Endothelial cell of umbilical vein (primary cell): Measurements from ENCODE around the gene TMEM107. TPM values are rescaled to one million over a fixed set of nuclear protein-coding genes. Genes with fewer than 3 reads are reported as not detected.

Source experiments
- BruUV-seq: library from RNA; stranded (reverse); fragments of 400-500 nt; replicated peaks from 2 replicates; lab custom pipeline; 2021; lab: Mats Ljungman, UMichigan
- CTCF ChIA-PET: fragments of 300-600, 350-600 bp; sonication (Branson Sonifier 250); formaldehyde crosslinking; loops from one replicate; lab custom pipeline; 2021; ENCODE audit warnings: antibody characterized with exemption, inconsistent platforms; lab: Charles Lee
- POLR2A ChIA-PET: fragments of 300-600, 350-600 bp; sonication (Branson Sonifier 250); formaldehyde crosslinking; loops from one replicate; lab custom pipeline; 2021; ENCODE audit warnings: antibody characterized with exemption, inconsistent platforms; lab: Charles Lee
- DNase-seq: peaks from one replicate; pipeline ENCODE4 v3.0.0-alpha.2; 2011; ENCODE audit warnings: low read depth, low spot score
- FAIRE-seq: peaks from 2 replicates; lab custom pipeline; 2011; peaks lifted over from hg19 to GRCh38; lab: Jason Lieb, UNC
- H2AFZ ChIP-seq: 2 replicates; pipeline ENCODE4 v1.6.0; 2012; ENCODE audit warnings: low read depth, low read length, control low read depth, inconsistent platforms
- H3K27ac ChIP-seq: 2 replicates; pipeline ENCODE4 v1.5.1; 2011; ENCODE audit warnings: low read depth, mild to moderate bottlenecking, control low read depth, low read length, moderate library complexity; ENCODE audit not compliant: insufficient read depth
- H3K27me3 ChIP-seq, 2 experiments: 2 replicates each; pipeline versions ENCODE4 v1.6.0 to v1.6.1; 2011; ENCODE audit warnings: low read length in 2 of 2, mixed read lengths in 1 of 2; ENCODE audit not compliant: control insufficient read depth in 2 of 2, insufficient read depth in 2 of 2
- H3K36me3 ChIP-seq, 2 experiments: 2 replicates in 1 of 2; 3 replicates in 1 of 2; pipeline ENCODE4 v1.5.1; 2011; ENCODE audit warnings: low read length in 2 of 2, mild to moderate bottlenecking in 1 of 2, moderate library complexity in 1 of 2; ENCODE audit not compliant: control insufficient read depth in 2 of 2, insufficient read depth in 2 of 2; ENCODE audit errors: extremely low read depth in 1 of 2
- H3K4me1 ChIP-seq: 3 replicates; pipeline ENCODE4 v1.5.1; 2011; ENCODE audit warnings: mild to moderate bottlenecking, low read length; ENCODE audit not compliant: control insufficient read depth, insufficient read depth; ENCODE audit errors: extremely low read depth
- H3K4me2 ChIP-seq: 2 replicates; pipeline ENCODE4 v1.6.1; 2011; ENCODE audit warnings: low read length, control low read depth, mixed read lengths; ENCODE audit not compliant: insufficient read depth
- H3K4me3 ChIP-seq, 3 experiments: fragments of 200-600 bp in 1 of 3; sonication (generic), shearing (Covaris generic) in 1 of 3; replicated peaks in 1 of 3; 2 replicates each; pipeline ENCODE4 v1.5.1; 2011 to 2016; ENCODE audit warnings: control low read depth in 3 of 3, low read length in 3 of 3, mild to moderate bottlenecking in 2 of 3, inconsistent platforms in 1 of 3, low read depth in 1 of 3, moderate library complexity in 1 of 3; ENCODE audit not compliant: insufficient read depth in 1 of 3
- H3K79me2 ChIP-seq: 2 replicates; pipeline ENCODE4 v1.6.0; 2012; ENCODE audit warnings: low read length, inconsistent platforms; ENCODE audit not compliant: control insufficient read depth, insufficient read depth
- H3K9ac ChIP-seq: replicated peaks from 2 replicates; pipeline ENCODE3; 2011; ENCODE audit warnings: low read length, control low read depth; ENCODE audit not compliant: insufficient read depth; ENCODE audit errors: extremely low read depth
- H3K9me1 ChIP-seq: replicated peaks from 3 replicates; pipeline ENCODE4 v1.6.0; 2011; ENCODE audit warnings: mild to moderate bottlenecking, low read length; ENCODE audit not compliant: control insufficient read depth, insufficient read depth; ENCODE audit errors: extremely low read depth
- H3K9me3 ChIP-seq: replicated peaks from 2 replicates; pipeline ENCODE4 v1.5.1; 2012; ENCODE audit warnings: low read length, inconsistent platforms; ENCODE audit not compliant: control insufficient read depth, insufficient read depth
- H4K20me1 ChIP-seq: replicated peaks from 2 replicates; pipeline ENCODE3; 2011; ENCODE audit warnings: mild to moderate bottlenecking, low read length; ENCODE audit not compliant: control insufficient read depth, insufficient read depth; ENCODE audit errors: extremely low read depth
- EZH2 ChIP-seq: IDR thresholded peaks from 2 replicates; pipeline ENCODE4 v1.6.1; 2012; ENCODE audit warnings: borderline replicate concordance, low read depth, mild to moderate bottlenecking, moderate library complexity, low read length, inconsistent platforms; ENCODE audit not compliant: severe bottlenecking
- FOS ChIP-seq: IDR thresholded peaks from 2 replicates; pipeline ENCODE4 v1.6.1; 2011; ENCODE audit warnings: mild to moderate bottlenecking, low read length, moderate library complexity, borderline replicate concordance; ENCODE audit not compliant: insufficient read depth
- GATA2 ChIP-seq: IDR thresholded peaks from 2 replicates; pipeline ENCODE4 v1.7.0; 2011; ENCODE audit warnings: low read depth, mild to moderate bottlenecking, moderate library complexity, mixed read lengths, low read length; ENCODE audit not compliant: insufficient read length, insufficient read depth
- JUN ChIP-seq: IDR thresholded peaks from 2 replicates; pipeline ENCODE4 v1.6.1; 2011; ENCODE audit warnings: borderline replicate concordance, low read depth; ENCODE audit not compliant: insufficient read length, insufficient read depth
- MAX ChIP-seq: IDR thresholded peaks from 2 replicates; pipeline ENCODE4 v1.6.1; 2011; ENCODE audit not compliant: insufficient read depth, insufficient read length
- MYC ChIP-seq: IDR thresholded peaks from one replicate; pipeline ENCODE4 v1.6.1; 2011; ENCODE audit warnings: mild to moderate bottlenecking, low read depth, low read length
- POLR2A ChIP-seq: IDR thresholded peaks from 2 replicates; pipeline ENCODE4 v1.6.1; 2012; ENCODE audit warnings: low read depth, mild to moderate bottlenecking, control low read depth, low read length
- POLR2AphosphoS5 ChIP-seq: IDR thresholded peaks from 2 replicates; pipeline ENCODE4 v1.6.1; 2012; ENCODE audit warnings: low read depth, mild to moderate bottlenecking, control low read depth, low read length, moderate library complexity; ENCODE audit not compliant: insufficient read depth
- dilution Hi-C: fragments of 300-500 bp; cut with MboI; formaldehyde crosslinking; loops from one replicate; pipeline ENCODE4 v1.15.0; 2019; ENCODE audit warnings: low sequenced_read_pairs; ENCODE audit not compliant: extremely low pct_ligation_motif_present
- intact Hi-C: fragments of 100-400 bp; cut with micrococcal nuclease; formaldehyde crosslinking; loops from one replicate; pipeline ENCODE4 v1.10.0; 2022
- polyA plus RNA-seq, 4 experiments: library from polyadenylated mRNA; depleted of rRNA in 3 of 4; stranded (reverse) in 3 of 4; unstranded in 1 of 4; fragments of >200 nt; gene quantifications; 2 replicates each; pipeline versions ENCODE4 v1.2.1 to v1.2.3, GENCODE V29; 2011 to 2012; ENCODE audit warnings: missing spikeins in 1 of 4
- total RNA-seq: library from RNA; stranded (reverse); gene quantifications from 2 replicates; pipeline ENCODE4 v1.2.3, GENCODE V29; 2021
- TF ChIP-seq, protein P1 (sequence below), 2 donors: IDR thresholded peaks; 1 replicate in 1 of 2; 2 replicates in 1 of 2; pipeline ENCODE4 v1.5.1; 2011; ENCODE audit warnings: low read length in 2 of 2, mild to moderate bottlenecking in 2 of 2, moderate library complexity in 2 of 2, control low read depth in 1 of 2, inconsistent platforms in 1 of 2, low read depth in 1 of 2; ENCODE audit not compliant: insufficient read depth in 1 of 2; ENCODE audit errors: extremely low read depth in 1 of 2

Gene TMEM107
- total and polyA plus RNA-seq, 2 donors (not counting 3 experiments of a cell fraction or from before 2014, with no cell fraction given): 20.4 to 31.6 TPM

DNA sequence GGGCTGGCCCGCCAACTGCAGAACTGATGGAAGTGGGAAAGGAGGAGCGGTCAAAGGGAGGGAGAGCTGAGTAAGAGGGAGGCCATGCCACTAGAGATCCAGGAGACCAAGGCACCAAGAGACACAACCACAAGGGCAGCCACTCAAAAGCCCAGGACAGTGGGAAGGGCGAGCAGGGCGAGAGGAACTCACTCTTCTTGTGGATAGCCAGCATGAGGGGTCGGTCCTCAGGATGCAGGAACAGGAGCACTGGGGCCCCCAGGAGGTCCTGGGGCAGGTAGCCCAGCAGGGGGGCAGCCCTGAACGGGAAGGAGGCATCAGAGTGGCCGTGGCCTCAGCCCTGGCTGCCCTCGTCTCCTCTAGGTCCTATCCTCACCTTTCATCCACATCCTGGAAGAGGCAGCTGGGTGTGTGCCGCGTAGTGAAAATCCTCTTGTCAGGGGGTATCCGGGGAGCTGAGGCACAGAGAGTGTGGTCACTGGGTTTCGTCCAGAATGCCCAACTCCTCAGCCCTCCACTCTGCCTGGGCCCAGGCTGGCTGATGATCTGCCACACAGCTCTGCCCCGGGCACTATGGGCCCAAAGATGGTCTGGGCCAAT is 28.3 kb downstream of the TMEM107 start:
- no TSS peak for BruUV-seq
- peaks cover 5% of the 10 kb centered on the region for H3K79me2 ChIP-seq
- H3K9me1 ChIP-seq: no peaks in the 10 kb centered on the region
- no peak overlapping the region for H2AFZ ChIP-seq
- no peak overlapping the region for H3K27ac ChIP-seq
- FAIRE-seq (no peak), DNase-seq (no peak)
- no peaks in the 10 kb centered on the region for H3K27me3 ChIP-seq
- no peak overlapping the region for H3K4me3 ChIP-seq
- H3K9me3 ChIP-seq: no peaks in the 10 kb centered on the region
- CTCF ChIA-PET: no interaction called here
- peaks cover 16% of the 10 kb centered on the region for H3K4me1 ChIP-seq
- peaks cover 2 to 59% of the 10 kb centered on the region in 2 experiments for H3K36me3 ChIP-seq
- intact Hi-C loops (no loop called here), dilution Hi-C loops (no loop called here)
- no peak overlapping the region for H3K9ac ChIP-seq
- H3K4me2 ChIP-seq: no peak overlapping the region
- POLR2A ChIA-PET: no interaction called here
- TF ChIP-seq MYC (no peak), EZH2 (no peak), POLR2A (no peak), JUN (no peak), GATA2 (no peak), POLR2AphosphoS5 (no peak)
- no peaks in the 10 kb centered on the region for H4K20me1 ChIP-seq

DNA sequence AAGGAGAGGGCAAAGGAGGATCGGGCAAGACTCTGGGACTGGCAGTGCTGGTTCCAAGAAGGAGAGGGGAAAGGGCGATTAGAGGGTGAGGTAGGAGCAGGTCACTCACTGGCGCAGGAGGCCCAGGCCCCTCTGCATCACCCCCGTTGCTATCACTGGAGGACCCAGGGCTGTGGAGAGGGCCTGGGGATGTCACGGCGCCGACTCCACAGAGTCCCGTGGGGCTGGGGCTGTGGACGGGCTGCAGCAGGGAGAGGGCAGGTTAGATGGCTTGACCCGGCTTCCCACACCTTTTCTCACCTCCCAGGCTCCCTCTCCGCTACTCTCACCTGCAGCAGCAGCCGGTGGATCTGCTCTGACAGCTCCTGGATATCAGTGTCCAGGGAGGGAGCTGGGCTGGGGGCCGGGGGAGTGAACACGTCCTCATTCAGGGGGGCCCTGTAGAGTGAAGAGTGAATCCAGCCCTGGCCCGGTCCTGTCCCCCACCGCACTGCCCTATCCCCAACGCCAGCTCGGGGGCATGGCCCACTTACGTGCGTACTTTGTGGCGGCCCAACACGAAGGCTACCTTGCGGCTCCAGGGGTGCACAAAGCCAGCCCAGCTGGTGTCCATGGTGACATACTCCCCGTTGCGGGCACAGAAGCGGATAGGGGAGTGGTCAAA is 28.9 kb downstream of the TMEM107 start:
- no TSS peak for BruUV-seq
- Histone ChIP-seq H3K36me3 (peaks cover 2 to 66% of the 10 kb centered on the region in 2 experiments), H3K79me2 (peaks cover 5% of the 10 kb centered on the region), H2AFZ (no peak overlapping the region), H3K27ac (no peak overlapping the region), H3K27me3 (no peaks in the 10 kb centered on the region), H4K20me1 (no peaks in the 10 kb centered on the region), H3K9ac (no peak overlapping the region), H3K4me1 (peaks cover 10% of the 10 kb centered on the region), H3K9me1 (no peaks in the 10 kb centered on the region), H3K9me3 (no peaks in the 10 kb centered on the region), H3K4me3 (no peak overlapping the region), H3K4me2 (no peak overlapping the region)
- intact Hi-C loops: no loop called here
- dilution Hi-C loops: no loop called here
- no peak for TF ChIP-seq MYC
- TF ChIP-seq POLR2A: no peak
- TF ChIP-seq POLR2AphosphoS5: no peak
- TF ChIP-seq, protein P1, sequence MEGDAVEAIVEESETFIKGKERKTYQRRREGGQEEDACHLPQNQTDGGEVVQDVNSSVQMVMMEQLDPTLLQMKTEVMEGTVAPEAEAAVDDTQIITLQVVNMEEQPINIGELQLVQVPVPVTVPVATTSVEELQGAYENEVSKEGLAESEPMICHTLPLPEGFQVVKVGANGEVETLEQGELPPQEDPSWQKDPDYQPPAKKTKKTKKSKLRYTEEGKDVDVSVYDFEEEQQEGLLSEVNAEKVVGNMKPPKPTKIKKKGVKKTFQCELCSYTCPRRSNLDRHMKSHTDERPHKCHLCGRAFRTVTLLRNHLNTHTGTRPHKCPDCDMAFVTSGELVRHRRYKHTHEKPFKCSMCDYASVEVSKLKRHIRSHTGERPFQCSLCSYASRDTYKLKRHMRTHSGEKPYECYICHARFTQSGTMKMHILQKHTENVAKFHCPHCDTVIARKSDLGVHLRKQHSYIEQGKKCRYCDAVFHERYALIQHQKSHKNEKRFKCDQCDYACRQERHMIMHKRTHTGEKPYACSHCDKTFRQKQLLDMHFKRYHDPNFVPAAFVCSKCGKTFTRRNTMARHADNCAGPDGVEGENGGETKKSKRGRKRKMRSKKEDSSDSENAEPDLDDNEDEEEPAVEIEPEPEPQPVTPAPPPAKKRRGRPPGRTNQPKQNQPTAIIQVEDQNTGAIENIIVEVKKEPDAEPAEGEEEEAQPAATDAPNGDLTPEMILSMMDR (IDR thresholded peaks at IDR 0.05; ENCODE audit: extremely low read depth in 1 of 2, insufficient read depth in 1 of 2, low read depth in 1 of 2, low read length in 2 of 2): no peak
- TF ChIP-seq MAX: no peak
- TF ChIP-seq JUN: no peak
- no peak for TF ChIP-seq GATA2
- no peak for TF ChIP-seq FOS
- TF ChIP-seq EZH2: no peak
- DNase-seq (no peak), FAIRE-seq (no peak)
- CTCF ChIA-PET: no interaction called here
- POLR2A ChIA-PET: no interaction called here
